Activated CD4-positive, alpha-beta T cell treated with anti-CD3 and anti-CD28 coated beads, Interleukin-10, Interleukin-2, amounts not matched to agents 100 ng/mL and 50 ng/mL, durations not matched to agents 16 hours and 8 hours (primary cell): Measurements from ENCODE around the gene ALDH2.
"Not testable (repeated sequence)": the region's sequence is repeated elsewhere in the genome, so short reads cannot be mapped to it uniquely, and the experiment has no call there.

Experiments
- DNase-seq: peaks from one replicate; pipeline ENCODE4 v3.0.0-alpha.2; 2020

Gene ALDH2

GRCh38 chr12:111829635-111830034 lies 62.9 kb downstream of the ALDH2 start:
- DNase-seq: not testable (repeated sequence)

GRCh38 chr12:111834740-111835386 lies 68.1 kb downstream of the ALDH2 start:
- not testable (repeated sequence) for DNase-seq

- DNase-seq: not testable (repeated sequence)
Observed at GRCh38 chr12:111835531-111836181, 68.9 kb downstream of the ALDH2 start.

GRCh38 chr12:111838353-111838752 lies 71.6 kb downstream of the ALDH2 start:
- DNase-seq: no peak

- DNase-seq: no peak
Observed at GRCh38 chr12:111840807-111841206, 74.1 kb downstream of the ALDH2 start.

GRCh38 chr12:111841236-111841749 lies 74.6 kb downstream of the ALDH2 start:
- DNase-seq: peak; percentile 2

DNA sequence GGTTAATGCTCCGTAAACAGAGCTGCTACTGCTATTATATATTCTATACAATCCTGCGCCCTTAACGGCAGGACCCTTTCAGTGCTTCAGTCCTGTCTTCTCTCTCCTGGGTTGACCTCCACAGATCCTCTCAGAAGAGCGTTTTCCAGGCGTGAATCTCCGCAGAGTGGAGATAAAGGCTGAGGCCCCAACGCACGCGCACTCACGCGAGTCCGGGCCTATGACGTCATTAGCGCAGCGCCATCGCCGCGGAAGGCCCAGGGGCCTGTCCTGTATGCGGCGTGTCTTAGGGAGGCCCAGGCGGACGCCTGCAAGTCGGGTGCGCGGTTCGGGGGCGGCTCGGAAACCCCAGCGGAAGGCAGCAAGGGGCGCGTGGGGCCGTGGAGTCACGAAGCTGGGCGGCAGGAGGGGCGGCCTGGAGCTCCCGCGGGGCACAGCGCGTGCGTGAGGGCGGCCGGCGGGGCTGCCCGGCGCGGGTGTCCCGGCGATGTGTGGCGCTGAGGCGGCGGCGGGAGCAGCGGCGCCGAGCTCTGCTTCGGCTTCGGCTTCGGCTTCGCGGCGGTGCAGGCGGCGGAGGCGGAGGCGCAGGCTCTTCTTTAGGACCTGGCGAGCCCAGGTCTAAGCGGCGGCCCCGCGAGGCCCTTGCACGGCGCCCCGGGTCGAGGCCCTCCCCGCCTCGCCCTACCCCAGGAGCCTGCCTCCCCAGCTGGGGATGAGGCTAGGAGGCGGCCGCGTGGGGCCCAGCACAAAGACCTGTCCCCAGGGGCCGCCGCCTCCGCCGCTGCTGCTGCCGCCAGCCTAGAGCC lies 75.2 kb downstream of the ALDH2 start, which contains the start of gene MAPKAPK5:
Gene MAPKAPK5 (plus strand): TSS at position 479 of the 806 bp plus-strand sequence. CDS start 506 bp downstream, outside the sequence.
- peak; percentile 97 for DNase-seq

DNA sequence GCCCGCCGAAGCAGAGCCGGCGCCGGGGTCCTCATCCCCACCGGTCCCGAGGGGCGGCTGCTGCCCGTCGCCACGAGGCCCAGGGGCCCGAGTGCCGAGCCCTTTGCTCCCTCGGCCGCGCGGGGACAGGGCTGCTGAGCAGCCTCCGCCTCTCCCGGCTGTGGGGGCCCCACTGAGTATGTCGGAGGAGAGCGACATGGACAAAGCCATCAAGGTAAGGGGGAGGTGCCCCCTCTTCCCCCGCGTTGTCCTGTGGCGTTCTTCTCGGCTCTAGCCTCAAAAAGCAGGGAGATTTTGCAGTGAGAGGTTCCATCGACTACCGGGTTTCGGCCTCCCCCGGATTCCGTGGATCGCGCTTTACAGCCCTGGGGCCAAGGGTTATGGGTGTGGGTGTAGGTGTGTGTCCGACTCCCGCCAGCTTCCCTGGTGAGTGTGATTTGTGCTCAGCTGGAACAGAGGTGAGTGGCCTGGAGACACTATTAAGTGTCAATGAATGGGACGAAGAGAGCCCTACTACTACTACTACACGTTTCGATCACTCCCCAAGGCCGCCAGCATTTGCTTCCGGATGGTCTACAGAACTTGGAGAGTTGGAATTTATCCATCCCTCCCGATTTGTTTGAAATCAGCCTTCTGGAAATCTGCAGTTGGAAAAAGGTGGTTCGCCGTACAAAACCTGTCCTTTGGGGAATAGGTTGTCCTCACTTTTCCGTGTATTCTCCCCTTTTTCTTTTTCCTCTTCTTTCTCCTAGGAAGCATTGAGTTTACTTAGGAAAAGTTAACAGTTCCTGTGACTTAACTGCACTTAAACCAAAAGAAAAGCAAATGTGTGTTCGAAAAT lies 76.0 kb downstream of the ALDH2 start:
- DNase-seq: no peak

GRCh38 chr12:111846016-111846415 lies 79.3 kb downstream of the ALDH2 start:
- DNase-seq: no peak

DNA sequence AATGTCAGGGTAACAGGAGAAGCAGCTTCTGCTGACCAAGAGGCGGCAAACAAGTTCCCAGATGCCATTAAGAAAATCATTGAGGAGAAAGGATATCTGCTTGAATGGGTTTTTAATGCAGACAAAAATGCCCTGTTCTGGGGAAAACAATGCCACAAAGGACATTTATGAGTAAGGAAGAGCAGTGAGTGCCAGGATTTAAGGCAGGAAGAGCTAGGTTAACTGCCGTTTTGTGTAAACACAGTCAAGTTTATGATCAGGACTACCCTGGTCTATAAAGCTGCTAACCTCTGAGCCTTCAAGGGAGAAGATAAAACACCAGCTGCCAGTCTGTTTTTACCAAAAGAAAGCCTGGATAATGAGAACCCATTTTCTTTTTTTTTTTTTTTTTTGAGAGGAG lies 83.8 kb downstream of the ALDH2 start:
- DNase-seq: no peak

DNA sequence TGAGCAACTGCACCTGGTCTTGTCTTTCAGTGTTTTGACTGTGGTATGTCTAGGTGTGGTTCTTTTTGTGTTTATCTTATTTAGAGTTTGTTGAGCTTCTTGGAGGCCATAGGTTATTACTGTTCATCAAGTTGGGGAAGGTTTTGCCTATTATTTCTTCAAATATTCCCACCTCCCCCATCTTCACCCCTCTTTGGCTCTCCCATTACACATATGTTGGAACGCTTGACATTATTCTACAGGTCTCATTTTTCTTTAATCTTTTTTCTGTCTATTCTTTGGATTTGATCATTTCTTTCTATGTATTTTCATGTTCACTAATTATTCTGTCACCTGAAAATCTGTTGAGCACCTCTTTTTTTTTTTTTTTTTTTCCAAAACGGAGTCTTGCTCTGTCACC lies 91.5 kb downstream of the ALDH2 start:
- DNase-seq: no peak

GRCh38 chr12:111858778-111859177 lies 92.0 kb downstream of the ALDH2 start:
- DNase-seq: no peak

DNA sequence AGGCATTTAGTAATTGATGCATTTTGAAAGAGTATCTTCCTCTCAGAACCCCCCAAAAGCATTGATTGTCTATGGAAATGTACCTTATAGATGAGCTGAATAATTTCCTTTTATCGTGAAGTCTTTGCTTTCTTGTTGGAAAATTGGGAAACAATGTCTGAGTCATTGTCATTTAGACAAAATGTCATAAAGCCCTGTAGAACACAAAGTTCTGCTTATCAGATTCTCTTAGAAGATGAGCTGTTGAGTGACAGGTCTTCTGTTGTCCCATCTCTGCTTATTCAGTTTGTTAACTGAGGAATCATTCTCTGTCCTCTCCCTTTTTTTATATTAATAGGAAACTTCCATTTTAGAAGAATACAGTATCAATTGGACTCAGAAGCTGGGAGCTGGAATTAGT lies 98.2 kb downstream of the ALDH2 start:
- no peak for DNase-seq
